UCSD-AML1 (cell line): ENCODE measurements around the gene ASB15.

Experiments
- DNase-seq: peaks from one replicate; lab custom pipeline; 2025; ENCODE audit not compliant: unreplicated experiment; lab: John Stamatoyannopoulos, UW

The ASB15 gene

DNA sequence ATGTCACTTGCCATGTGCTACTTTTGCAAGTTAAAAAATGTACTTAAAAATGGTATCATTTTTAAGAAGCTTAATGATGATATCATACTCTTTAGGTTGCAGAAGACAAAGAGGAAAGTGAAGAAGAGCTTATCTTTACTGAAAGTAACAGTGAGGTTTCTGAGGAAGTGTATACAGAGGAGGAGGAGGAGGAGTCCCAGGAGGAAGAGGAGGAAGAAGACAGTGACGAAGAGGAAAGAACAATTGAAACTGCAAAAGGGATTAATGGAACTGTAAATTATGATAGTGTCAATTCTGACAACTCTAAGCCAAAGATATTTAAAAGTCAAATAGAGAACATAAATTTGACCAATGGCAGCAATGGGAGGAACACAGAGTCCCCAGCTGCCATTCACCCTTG is 60.1 kb downstream of the ASB15 start:
- no peak for DNase-seq

DNA sequence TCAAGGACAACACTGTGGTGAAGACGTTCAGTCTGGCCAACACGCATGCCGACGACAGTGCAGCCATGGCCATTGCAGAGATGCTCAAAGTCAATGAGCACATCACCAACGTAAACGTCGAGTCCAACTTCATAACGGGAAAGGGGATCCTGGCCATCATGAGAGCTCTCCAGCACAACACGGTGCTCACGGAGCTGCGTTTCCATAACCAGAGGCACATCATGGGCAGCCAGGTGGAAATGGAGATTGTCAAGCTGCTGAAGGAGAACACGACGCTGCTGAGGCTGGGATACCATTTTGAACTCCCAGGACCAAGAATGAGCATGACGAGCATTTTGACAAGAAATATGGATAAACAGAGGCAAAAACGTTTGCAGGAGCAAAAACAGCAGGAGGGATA is 60.7 kb downstream of the ASB15 start:
- no peak for DNase-seq

DNA sequence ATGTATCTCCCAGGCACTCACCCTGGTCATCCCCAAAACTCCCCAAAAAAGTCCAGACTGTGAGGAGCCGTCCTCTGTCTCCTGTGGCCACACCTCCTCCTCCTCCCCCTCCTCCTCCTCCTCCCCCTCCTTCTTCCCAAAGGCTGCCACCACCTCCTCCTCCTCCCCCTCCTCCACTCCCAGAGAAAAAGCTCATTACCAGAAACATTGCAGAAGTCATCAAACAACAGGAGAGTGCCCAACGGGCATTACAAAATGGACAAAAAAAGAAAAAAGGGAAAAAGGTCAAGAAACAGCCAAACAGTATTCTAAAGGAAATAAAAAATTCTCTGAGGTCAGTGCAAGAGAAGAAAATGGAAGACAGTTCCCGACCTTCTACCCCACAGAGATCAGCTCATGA is 61.1 kb downstream of the ASB15 start:
- no peak for DNase-seq

DNA sequence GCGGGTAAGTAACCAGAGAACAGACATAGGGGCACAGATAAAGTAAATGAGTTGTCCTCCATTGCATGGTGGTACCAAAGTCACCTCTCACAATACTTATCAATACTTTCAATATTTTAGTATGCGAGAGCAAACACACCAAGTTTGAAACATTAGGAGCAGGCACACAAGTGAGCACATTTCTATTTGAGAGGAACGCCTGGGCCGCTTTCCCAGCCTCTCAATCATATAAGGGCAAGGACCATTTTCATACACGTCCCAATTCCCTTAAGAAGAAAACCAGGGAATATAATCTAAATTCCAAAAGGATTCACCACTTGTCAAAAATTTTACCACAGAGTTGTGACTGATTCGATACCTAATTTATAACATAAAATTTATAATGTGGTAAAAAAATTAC is 61.6 kb downstream of the ASB15 start:
- no peak for DNase-seq

DNA sequence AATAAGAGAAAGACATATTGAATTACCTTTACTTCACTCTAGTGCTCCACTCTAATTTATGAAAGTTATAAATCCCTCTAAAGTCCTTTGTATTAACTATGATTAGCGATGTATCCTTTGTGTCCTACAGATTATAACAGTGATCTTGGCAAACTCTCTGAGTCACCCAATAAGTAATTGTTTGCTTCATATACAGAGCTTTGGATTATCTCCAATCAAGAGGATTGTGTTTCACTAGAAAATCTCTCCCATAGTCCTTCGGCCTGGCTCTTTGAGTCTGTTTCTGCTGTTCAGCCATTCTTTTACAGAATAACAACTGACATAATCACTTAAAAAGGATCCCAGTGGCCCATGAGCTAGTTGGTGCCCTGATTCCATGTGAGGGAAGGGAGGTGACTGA is 63.5 kb downstream of the ASB15 start:
- no peak for DNase-seq

DNA sequence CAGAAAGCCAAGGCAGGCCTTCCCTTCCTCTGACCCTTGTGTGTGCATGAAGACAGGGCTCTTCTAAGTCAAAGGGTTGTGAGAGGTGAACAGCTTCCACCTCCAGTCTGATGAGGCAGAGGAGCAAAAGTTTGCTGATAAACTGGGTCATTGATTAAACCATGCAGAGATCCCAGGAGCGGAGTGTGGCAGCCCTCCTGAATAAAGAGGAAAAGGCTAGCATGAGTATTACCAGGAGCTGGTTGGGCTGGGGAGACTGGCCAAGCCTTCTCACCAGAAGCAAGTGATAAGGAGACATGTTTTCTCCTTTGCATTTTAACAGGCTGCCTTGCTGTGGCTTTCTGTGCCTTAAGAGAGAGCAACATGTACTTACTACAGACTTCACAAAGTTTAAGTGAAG is 64.3 kb downstream of the ASB15 start:
- DNase-seq = no peak

DNA sequence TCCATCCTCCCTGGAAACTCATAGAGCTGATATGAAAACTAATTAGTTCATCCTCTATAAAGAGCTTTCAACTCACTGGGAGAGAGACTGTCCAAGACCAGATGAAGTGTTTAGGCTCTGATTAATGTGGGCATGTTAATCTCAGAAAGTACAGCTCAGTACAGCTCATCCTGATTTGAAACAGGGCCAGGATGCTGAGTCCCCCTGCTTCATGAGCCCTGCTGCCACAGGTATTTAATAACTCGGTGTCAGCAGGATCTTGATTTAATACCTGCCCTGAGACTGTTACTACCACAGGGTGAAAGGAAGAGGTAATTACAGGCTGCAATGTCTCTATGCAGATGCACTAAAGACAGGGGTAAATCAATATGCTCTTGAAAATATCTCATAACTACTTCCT is 64.9 kb downstream of the ASB15 start:
- no peak for DNase-seq

DNA sequence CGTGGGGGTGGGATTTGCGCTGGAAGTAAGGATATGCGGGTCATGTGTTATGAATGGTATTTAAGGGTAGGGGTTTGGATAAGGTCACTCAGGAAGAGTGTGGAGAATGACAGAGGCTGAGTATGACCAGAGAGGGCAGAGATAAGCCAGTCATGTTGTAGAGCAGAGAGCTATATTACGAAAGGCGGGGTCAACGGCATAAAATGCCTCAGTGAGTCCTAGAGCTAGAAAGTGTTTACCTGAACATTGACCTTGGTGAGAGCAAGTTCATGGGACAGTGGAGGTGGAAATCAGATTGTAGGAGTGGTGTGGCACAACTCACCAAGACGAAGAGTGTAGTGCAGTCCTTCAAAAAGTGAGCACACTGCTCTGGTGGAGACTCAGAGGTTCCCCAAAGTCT is 67.9 kb downstream of the ASB15 start:
- no peak for DNase-seq

DNA sequence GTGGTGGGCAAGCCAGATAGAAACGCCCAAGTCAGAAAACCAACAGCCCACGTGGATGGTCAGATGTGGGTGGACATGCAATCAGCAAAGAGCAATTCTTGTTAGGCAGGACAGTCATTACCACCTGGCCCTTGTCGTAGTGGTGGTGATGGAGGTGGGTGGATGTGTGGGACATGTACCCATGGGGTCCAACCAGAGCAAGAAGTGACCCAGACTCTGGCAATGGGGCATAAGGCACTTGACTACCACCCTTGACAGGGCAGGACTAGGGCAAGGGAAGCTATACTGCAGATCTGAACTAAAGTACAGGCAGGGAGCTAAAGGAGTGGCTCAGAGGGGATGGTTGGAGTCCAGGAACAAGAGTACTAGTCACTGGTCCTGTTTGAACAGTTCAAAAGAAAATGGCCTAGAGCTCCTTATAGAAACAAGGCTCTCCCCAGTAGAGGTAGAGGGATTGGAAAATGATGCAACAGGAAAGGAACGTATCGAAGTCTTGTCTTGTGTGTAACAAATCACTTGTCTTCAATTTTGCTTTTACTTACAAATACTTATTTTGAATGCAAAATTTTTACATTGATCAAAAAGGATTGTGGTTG is 71.6 kb downstream of the ASB15 start:
- no peak for DNase-seq

DNA sequence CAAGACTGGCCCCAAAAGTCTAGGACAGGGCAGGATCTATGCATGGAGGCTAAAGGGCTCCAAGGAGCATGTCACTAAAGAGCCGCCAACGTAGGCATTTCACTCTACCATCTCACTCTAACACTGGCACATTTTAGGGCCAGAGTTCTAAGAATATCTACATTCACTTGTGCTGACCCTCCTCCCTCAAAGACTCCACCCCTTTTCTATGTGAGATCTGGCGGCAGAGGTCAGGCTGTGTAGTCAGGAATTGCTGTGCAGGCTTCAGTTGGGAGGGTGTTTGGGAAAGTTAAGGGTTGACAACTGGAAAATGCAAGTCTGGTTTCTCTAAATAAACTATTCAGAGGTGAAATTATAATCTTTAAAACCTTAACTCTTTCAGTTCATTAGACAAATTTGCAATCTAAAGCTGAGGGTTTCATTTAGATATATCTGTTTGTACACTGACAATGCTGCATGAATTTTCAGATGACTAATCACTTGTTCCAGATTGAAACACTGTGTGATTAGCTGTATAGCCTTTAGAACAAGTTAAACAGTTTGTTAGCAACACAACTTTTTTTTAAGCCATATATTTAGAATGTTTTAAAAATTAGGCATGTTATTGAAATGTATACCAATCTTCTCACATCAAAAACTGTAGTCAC is 72.3 kb downstream of the ASB15 start:
- no peak for DNase-seq

DNA sequence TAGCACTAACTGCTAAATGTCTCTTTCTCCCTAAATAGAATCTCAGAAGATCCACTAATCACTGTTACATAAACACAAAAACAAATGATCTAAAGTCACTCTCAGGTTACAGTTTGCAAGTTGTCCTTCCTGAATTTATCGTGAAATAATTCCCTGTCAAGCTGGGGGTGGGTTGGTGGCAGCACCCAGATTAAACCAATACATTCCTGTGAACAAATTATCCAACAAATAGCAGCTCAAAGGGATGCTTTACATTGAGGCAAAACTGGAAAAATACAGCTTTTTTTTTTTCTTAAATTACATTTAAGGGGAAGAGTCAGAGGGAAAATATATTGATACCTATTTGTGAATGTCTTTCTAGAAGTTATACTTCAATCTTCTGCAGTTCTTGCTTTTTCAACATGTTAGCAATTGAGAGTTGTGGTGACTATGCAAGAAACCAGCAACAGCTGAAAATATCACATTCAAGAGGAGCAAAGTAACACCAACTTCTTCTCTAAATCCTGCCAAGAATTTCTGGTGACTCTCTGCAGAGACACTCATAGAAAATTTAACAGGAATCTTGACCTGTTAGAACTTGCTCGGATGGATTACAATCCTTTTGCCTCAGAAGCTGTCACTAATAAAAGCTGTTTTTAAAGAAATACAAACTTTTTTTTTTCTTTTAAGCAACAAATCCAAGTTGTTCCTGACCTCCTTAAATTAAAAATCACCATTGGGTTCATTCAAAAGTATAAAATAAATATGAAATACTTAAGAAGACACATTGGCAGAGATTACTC is 73.0 kb downstream of the ASB15 start:
- DNase-seq = no peak

DNA sequence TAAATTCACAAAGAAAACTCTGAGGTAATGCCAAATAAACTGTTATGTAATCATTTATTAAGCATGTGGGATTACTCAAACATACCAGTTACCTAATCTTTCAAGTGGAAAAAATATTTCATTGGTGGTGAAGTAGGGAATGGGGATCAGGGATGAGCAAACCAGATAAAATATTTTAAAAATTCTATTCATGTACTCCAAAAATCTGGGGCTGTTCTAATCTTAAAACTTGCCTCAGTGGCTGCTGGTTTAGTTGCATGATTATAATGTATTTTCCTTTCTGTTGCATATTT is 73.5 kb downstream of the ASB15 start:
- no peak for DNase-seq

DNA sequence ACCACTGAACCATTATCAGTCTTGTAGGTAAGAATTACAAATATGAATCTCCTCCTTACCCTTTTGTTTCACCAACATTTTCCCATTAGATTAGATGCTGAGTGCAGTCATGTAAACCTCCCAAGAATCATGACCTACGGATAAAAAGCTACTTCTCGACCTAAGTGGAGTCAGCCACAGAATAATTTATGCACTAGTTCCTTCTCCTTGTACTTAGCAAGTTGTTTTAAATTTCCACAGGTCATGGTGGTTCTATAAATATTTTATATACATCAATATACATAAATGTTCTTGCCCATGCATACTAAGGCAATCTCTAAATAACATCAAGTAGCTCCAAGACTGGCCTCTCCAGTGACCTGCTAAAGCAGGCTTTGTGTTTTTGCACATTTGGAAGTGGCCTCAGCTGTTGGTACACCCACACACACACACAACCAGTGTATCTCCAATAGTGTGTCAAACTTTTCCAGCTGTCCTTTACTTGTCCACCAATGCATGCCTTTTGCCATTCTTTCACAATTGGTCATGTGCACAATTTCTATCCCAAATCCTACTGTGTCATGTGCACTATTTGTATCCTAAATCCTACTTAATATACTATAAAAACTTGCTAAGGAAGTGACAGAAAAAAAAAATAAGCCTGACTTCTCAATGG is 75.6 kb downstream of the ASB15 start:
- DNase-seq = no peak

DNA sequence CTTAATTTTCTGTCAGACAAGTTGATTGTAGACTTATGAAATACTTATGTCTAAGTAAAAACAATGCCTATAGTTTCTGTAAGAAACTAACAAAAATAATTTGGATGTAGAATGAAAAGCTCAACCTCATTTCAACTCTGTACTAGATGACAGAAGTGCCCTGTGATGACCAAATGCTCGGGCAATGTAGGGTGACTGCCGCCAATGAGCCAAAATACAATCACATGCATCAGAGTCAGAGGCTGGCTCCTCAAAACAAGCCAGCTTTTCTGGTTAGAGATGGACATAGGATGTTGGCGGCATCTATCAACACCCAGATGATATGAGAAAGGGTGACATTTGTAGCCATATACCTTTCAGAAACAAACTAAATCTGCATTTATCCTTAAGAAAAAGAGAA is 78.0 kb downstream of the ASB15 start:
- no peak for DNase-seq

DNA sequence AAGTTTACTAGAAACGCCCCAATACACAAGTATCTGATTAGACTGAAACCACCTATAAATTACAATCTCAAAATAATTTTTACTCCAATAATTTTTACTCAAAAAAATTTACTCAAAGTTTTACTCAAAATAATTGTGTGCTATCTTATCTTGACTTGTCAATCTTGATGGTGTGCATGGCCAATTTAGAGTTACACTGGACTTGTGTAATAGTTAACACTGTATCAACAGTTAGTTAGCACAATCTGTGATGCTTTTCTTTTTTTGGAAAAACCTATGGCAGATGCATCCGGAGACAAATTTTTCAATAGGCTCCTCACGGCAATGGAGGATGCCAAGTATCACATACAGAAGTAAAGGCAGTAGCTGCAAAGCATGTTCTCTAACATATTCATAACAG is 79.0 kb downstream of the ASB15 start:
- no peak for DNase-seq

DNA sequence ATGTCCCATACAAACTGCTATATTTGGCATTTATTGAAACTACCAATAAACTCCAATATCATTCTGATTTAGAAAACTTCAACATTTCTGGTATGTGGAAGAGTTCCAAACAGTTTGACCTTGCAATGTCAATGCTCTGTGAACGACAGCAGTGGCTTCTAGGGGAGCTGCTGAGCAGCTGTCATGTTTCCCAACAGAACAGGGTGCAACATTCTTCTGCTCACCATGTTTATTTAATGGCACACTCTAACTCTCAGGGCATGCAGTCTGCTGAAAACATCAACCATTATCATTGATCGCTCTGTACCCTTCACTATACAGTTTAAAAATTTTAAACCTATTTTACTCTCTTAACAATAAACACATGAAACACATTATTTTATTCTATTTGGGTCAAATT is 79.9 kb downstream of the ASB15 start:
- DNase-seq = no peak

DNA sequence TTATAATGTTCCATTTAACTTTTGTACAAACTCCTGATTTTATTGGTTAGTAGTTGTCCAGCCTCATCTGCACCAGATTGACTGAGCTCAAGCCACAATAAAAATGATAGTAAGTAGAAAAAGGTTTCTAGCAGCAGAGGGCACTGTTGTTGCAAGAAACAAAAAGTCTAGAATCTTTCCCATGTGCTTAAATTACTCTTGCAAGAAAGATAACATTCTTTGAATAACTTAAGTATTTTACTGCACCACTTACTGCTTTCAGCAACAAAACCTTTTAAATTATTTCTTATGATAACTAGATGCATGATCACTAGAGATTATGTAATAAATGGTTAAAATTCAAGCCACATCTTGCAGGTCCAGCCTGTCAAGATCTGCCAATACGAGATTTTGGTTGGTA is 81.1 kb downstream of the ASB15 start:
- DNase-seq = no peak

DNA sequence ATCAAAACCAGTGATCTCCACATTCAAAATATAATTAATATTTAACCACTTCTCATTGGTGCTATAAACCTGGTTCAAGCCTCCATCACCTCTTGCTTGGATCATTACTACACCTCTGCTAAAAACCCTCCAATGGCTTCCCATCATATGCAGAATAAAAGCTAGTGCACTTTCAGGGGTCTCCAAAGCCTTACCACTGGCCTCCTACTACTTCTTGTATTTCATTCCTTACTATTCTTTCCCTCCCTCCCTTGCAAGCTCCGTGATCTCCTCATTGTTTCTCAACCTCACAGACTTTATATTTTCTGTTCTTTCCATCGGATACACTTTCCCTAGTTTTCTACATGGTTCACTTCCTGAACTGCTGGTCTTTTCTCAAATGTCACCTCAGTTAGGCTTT is 85.5 kb downstream of the ASB15 start:
- no peak for DNase-seq

DNA sequence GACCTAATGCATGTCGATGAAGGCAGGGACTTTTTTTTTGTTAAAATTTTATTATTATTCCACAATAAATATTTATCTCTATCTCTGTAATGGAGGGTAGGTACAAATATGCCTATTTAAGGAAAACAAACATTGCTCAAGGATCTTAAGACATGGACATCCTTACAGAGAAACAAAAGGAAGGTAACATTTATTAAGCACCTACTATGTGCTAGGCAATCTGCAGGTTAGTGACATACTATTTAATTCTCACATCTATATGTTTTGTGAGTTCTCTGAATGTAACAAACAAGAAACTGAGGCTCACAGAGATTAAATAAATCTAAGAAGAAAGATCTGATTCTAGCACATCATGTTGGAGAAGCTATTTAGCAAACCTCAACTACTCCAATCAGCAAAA is 86.1 kb downstream of the ASB15 start:
- DNase-seq = no peak
